HL-60 (cell line): ENCODE measurements around the gene WNT2.

ENCODE experiments used
- DNase-seq, 2 experiments: peaks; one replicate each; pipeline ENCODE4 v3.0.0-alpha.2; 2010 to 2020; ENCODE audit warnings: low read depth in 1 of 2, low spot score in 1 of 2
- H3K27ac ChIP-seq: fragments of 250-450 bp; sonication (Bioruptor Pico); replicated peaks from 2 replicates; pipeline ENCODE4 v1.5.1; 2020; ENCODE audit warnings: mild to moderate bottlenecking, moderate library complexity
- H3K27me3 ChIP-seq: fragments of 250-450 bp; sonication (Bioruptor Pico); 2 replicates; pipeline ENCODE4 v1.5.1; 2021; ENCODE audit warnings: mild to moderate bottlenecking, moderate library complexity; ENCODE audit not compliant: insufficient read depth, poor library complexity, severe bottlenecking
- H3K4me3 ChIP-seq: replicated peaks from 2 replicates; pipeline ENCODE4 v1.5.1; 2011; ENCODE audit warnings: mild to moderate bottlenecking, control low read depth, low read length; ENCODE audit not compliant: insufficient read depth
- GABPA ChIP-seq: IDR thresholded peaks from 2 replicates; pipeline ENCODE4 v1.6.1; 2012; ENCODE audit warnings: low read depth
- POLR2AphosphoS5 ChIP-seq: IDR thresholded peaks from 2 replicates; pipeline ENCODE4 v1.6.1; 2012; ENCODE audit warnings: low read depth
- SPI1 ChIP-seq: IDR thresholded peaks from 2 replicates; pipeline ENCODE4 v1.6.1; 2012; ENCODE audit warnings: low read depth, mild to moderate bottlenecking, borderline replicate concordance
- TF ChIP-seq, protein P1 (sequence below): IDR thresholded peaks from one replicate; pipeline ENCODE4 v1.5.1; 2011; ENCODE audit warnings: low read length, control low read depth, inconsistent platforms; ENCODE audit not compliant: insufficient read depth
- TF ChIP-seq, protein P2 (sequence below): IDR thresholded peaks from 2 replicates; pipeline ENCODE4 v1.6.1; 2012; ENCODE audit warnings: low read depth; ENCODE audit not compliant: insufficient replicate concordance

Gene WNT2

DNA sequence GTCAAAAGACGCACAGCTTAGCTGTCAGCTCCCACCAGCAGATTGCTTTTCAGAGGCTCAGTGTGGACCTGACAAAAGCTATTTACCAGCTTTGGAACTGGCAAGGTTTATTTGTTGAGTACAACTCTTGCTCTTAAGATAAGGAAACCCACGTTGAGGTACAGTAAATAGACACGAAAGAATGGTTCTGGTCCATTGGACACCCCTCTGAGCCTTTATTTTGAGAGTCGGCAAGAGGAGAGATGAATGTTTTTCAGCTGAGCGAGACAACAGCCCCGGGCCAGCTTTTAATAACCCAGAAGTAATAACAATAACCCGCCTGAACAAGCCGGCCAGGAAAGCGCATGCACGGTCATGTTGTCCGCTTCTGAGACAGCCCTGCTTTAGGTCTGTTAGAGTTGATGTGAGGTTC is 49.0 kb downstream of the WNT2 start:
- Histone ChIP-seq H3K27me3 (peaks cover 6% of the 10 kb centered on the region), H3K27ac (no peak overlapping the region), H3K4me3 (no peak overlapping the region)
- DNase-seq, result no peak
- TF ChIP-seq, protein P1, sequence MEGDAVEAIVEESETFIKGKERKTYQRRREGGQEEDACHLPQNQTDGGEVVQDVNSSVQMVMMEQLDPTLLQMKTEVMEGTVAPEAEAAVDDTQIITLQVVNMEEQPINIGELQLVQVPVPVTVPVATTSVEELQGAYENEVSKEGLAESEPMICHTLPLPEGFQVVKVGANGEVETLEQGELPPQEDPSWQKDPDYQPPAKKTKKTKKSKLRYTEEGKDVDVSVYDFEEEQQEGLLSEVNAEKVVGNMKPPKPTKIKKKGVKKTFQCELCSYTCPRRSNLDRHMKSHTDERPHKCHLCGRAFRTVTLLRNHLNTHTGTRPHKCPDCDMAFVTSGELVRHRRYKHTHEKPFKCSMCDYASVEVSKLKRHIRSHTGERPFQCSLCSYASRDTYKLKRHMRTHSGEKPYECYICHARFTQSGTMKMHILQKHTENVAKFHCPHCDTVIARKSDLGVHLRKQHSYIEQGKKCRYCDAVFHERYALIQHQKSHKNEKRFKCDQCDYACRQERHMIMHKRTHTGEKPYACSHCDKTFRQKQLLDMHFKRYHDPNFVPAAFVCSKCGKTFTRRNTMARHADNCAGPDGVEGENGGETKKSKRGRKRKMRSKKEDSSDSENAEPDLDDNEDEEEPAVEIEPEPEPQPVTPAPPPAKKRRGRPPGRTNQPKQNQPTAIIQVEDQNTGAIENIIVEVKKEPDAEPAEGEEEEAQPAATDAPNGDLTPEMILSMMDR, result no peak
- no peak for TF ChIP-seq POLR2AphosphoS5
- TF ChIP-seq SPI1, result no peak
- TF ChIP-seq GABPA, result no peak
- TF ChIP-seq, protein P2, sequence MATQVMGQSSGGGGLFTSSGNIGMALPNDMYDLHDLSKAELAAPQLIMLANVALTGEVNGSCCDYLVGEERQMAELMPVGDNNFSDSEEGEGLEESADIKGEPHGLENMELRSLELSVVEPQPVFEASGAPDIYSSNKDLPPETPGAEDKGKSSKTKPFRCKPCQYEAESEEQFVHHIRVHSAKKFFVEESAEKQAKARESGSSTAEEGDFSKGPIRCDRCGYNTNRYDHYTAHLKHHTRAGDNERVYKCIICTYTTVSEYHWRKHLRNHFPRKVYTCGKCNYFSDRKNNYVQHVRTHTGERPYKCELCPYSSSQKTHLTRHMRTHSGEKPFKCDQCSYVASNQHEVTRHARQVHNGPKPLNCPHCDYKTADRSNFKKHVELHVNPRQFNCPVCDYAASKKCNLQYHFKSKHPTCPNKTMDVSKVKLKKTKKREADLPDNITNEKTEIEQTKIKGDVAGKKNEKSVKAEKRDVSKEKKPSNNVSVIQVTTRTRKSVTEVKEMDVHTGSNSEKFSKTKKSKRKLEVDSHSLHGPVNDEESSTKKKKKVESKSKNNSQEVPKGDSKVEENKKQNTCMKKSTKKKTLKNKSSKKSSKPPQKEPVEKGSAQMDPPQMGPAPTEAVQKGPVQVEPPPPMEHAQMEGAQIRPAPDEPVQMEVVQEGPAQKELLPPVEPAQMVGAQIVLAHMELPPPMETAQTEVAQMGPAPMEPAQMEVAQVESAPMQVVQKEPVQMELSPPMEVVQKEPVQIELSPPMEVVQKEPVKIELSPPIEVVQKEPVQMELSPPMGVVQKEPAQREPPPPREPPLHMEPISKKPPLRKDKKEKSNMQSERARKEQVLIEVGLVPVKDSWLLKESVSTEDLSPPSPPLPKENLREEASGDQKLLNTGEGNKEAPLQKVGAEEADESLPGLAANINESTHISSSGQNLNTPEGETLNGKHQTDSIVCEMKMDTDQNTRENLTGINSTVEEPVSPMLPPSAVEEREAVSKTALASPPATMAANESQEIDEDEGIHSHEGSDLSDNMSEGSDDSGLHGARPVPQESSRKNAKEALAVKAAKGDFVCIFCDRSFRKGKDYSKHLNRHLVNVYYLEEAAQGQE, result no peak

GRCh38 chr7:117273325-117273724 is 49.5 kb downstream of the WNT2 start:
- Histone ChIP-seq H3K27me3 (peaks cover 6% of the 10 kb centered on the region), H3K4me3 (no peak overlapping the region), H3K27ac (no peak overlapping the region)
- TF ChIP-seq SPI1 (no peak), POLR2AphosphoS5 (no peak), GABPA (no peak)
- TF ChIP-seq, protein P2, result no peak
- TF ChIP-seq, protein P1, result no peak
- DNase-seq, result no peak

DNA sequence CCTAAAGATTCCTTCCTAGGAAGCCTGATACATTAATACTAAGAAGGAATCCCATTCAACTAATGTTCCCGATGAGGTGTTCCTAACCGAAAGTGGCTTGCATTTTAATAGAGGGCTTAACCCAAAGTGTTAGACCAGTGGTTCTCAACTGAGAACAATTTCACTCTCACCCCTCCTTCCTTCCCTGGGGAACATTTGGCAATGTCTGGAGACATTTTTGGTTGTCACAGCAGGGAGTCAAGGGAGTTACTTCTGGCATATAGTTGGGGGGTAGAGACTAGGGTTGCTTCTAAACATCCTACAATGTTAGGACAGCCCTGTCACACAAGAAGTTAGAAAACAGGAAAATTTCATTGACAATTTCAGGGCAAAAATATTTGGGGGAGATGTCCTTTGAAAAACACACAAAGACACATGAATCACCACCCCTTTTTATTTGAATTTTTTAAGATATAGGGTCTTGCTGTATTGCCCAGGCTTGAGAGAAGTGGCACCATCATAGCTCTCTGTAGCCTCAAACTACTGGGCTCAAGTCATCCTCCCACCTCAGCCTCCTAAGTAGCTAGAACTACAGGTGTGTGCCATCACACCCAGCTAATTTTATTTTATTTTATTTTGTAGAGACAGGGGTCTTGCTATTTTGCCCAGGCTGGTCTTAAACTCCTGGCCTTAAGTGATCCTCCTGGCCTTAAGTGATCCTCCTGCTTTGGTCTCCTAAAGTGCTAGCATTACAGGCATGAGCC is 50.7 kb downstream of the WNT2 start:
- no peak overlapping the region for H3K27ac ChIP-seq
- no peak overlapping the region for H3K4me3 ChIP-seq
- no peak for DNase-seq
- TF ChIP-seq, protein P1, result no peak
- TF ChIP-seq GABPA, result no peak
- no peak for TF ChIP-seq POLR2AphosphoS5
- peaks cover 6% of the 10 kb centered on the region for H3K27me3 ChIP-seq

DNA sequence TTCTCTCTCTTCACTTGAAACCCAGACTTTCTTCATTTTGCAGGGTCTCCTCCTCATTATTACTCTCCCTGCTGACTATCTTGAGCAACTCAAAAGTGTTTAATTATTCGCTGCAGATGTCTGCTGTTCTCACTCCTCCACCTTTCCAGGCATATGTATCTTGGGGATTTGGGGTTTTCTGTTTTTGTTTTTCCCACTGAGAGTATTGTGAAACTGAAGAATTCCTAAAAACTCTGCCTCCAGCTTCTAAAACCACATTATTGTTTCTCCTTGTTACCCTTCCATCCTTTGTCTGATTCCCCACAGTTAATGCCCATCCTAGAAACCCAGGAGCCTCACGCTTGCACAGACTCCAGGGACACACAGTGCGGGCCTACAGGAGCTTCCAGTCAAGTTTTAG is 51.3 kb downstream of the WNT2 start:
- H3K27ac ChIP-seq, result no peak overlapping the region
- no peak for DNase-seq
- H3K4me3 ChIP-seq, result no peak overlapping the region
- TF ChIP-seq, protein P1, result no peak
- TF ChIP-seq SPI1 (no peak), POLR2AphosphoS5 (no peak), GABPA (no peak)
- TF ChIP-seq, protein P2, result no peak
- H3K27me3 ChIP-seq, result peaks cover 6% of the 10 kb centered on the region
